HUES6 (cell line): Measurements from ENCODE around the gene ZNF674.
"Not testable (repeated sequence)": the region's sequence is repeated elsewhere in the genome, so short reads cannot be mapped to it uniquely, and the experiment has no call there.

ENCODE experiments used
- H3K27ac ChIP-seq: 2 replicates; pipeline ENCODE4 v1.7.0; 2013; ENCODE audit warnings: low read depth, mild to moderate bottlenecking, low read length, inconsistent platforms
- H3K27me3 ChIP-seq: 2 replicates; pipeline ENCODE4 v1.6.1; 2013; ENCODE audit warnings: low read length; ENCODE audit not compliant: control insufficient read depth, insufficient read depth
- H3K36me3 ChIP-seq: 2 replicates; pipeline ENCODE4 v1.6.1; 2013; ENCODE audit warnings: low read length; ENCODE audit not compliant: control insufficient read depth, insufficient read depth
- H3K4me1 ChIP-seq: 2 replicates; pipeline ENCODE4 v1.6.1; 2013; ENCODE audit warnings: low read length; ENCODE audit not compliant: control insufficient read depth, insufficient read depth
- H3K4me3 ChIP-seq: 2 replicates; pipeline ENCODE4 v1.5.1; 2013; ENCODE audit warnings: low read depth, low read length
- H3K9ac ChIP-seq: one replicate; pipeline ENCODE4 v1.6.1; 2013; ENCODE audit warnings: mild to moderate bottlenecking, low read length
- H3K9me3 ChIP-seq: 2 replicates; pipeline ENCODE4 v1.6.1; 2013; ENCODE audit warnings: low read depth, low read length; ENCODE audit not compliant: control insufficient read depth, insufficient read depth

Gene ZNF674

GRCh38 chrX:46531442-46531841 is 13.8 kb downstream of the ZNF674 start:
- Histone ChIP-seq H3K27ac (no peak overlapping the region), H3K27me3 (no peaks in the 10 kb centered on the region), H3K4me1 (no peaks in the 10 kb centered on the region), H3K9ac (no peak overlapping the region), H3K4me3 (no peak overlapping the region), H3K36me3 (peaks cover 6% of the 10 kb centered on the region; the same call in 1 of the 2 replicates), H3K9me3 (no peaks in the 10 kb centered on the region)

GRCh38 chrX:46530404-46530908 is 14.8 kb downstream of the ZNF674 start:
- not testable (repeated sequence) for H3K9ac ChIP-seq

GRCh38 chrX:46529740-46530403 is 15.3 kb downstream of the ZNF674 start:
- H3K27ac ChIP-seq, H3K4me1 ChIP-seq, H3K9me3 ChIP-seq, H3K27me3 ChIP-seq, H3K4me3 ChIP-seq, H3K9ac ChIP-seq, H3K36me3 ChIP-seq: not testable (repeated sequence)

More at GRCh38 chrX:46530404-46530908, 14.8 kb downstream of the ZNF674 start:
- H3K4me1 ChIP-seq, H3K27me3 ChIP-seq, H3K9me3 ChIP-seq, H3K27ac ChIP-seq, H3K4me3 ChIP-seq, H3K36me3 ChIP-seq: not testable (repeated sequence)

GRCh38 chrX:46528640-46529039 is 16.6 kb downstream of the ZNF674 start:
- H3K4me1 ChIP-seq, H3K9ac ChIP-seq, H3K4me3 ChIP-seq, H3K27ac ChIP-seq, H3K27me3 ChIP-seq, H3K9me3 ChIP-seq, H3K36me3 ChIP-seq: not testable (repeated sequence)

GRCh38 chrX:46506076-46506475 is 39.1 kb downstream of the ZNF674 start:
- H3K4me1 ChIP-seq: no peaks in the 10 kb centered on the region
- H3K27me3 ChIP-seq: no peaks in the 10 kb centered on the region
- no peak overlapping the region for H3K4me3 ChIP-seq
- H3K9me3 ChIP-seq: peaks cover 33% of the 10 kb centered on the region
- H3K36me3 ChIP-seq: peaks cover 32% of the 10 kb centered on the region
- H3K9ac ChIP-seq: no peak overlapping the region
- H3K27ac ChIP-seq: no peak overlapping the region

GRCh38 chrX:46502848-46503247 is 42.4 kb downstream of the ZNF674 start:
- H3K4me3 ChIP-seq: no peak overlapping the region
- H3K9ac ChIP-seq: no peak overlapping the region
- peaks cover 40% of the 10 kb centered on the region for H3K36me3 ChIP-seq
- H3K9me3 ChIP-seq: peaks cover 54% of the 10 kb centered on the region
- H3K27ac ChIP-seq: no peak overlapping the region
- H3K4me1 ChIP-seq: no peaks in the 10 kb centered on the region
- H3K27me3 ChIP-seq: no peaks in the 10 kb centered on the region

GRCh38 chrX:46500054-46500453 is 45.2 kb downstream of the ZNF674 start:
- Histone ChIP-seq H3K9ac (no peak overlapping the region), H3K4me3 (no peak overlapping the region), H3K36me3 (peaks cover 28% of the 10 kb centered on the region), H3K9me3 (peaks cover 62% of the 10 kb centered on the region), H3K27me3 (no peaks in the 10 kb centered on the region), H3K27ac (no peak overlapping the region), H3K4me1 (no peaks in the 10 kb centered on the region)

GRCh38 chrX:46488712-46489111 is 56.5 kb downstream of the ZNF674 start:
- Histone ChIP-seq H3K4me3 (peak overlapping the region; percentile 24), H3K36me3 (no peaks in the 10 kb centered on the region; the same call in 1 of the 2 replicates), H3K9me3 (peaks cover 46% of the 10 kb centered on the region), H3K27me3 (no peaks in the 10 kb centered on the region), H3K9ac (peak overlapping the region; percentile 17), H3K4me1 (peaks cover 4% of the 10 kb centered on the region), H3K27ac (no peak overlapping the region)

GRCh38 chrX:46485897-46486296 is 59.3 kb downstream of the ZNF674 start:
- Histone ChIP-seq H3K9ac (no peak overlapping the region), H3K4me3 (peak overlapping the region; percentile 20; the same call in 1 of the 2 replicates), H3K9me3 (peaks cover 31% of the 10 kb centered on the region), H3K27ac (no peak overlapping the region), H3K36me3 (no peaks in the 10 kb centered on the region; the same call in 1 of the 2 replicates), H3K27me3 (no peaks in the 10 kb centered on the region), H3K4me1 (peaks cover 4% of the 10 kb centered on the region)

- not testable (repeated sequence) for H3K9ac ChIP-seq, H3K4me1 ChIP-seq, H3K36me3 ChIP-seq, H3K4me3 ChIP-seq, H3K27me3 ChIP-seq, H3K27ac ChIP-seq
- H3K9me3 ChIP-seq: peaks cover 23% of the 10 kb centered on the region
Measured at GRCh38 chrX:46478634-46479033, 66.6 kb downstream of the ZNF674 start.

GRCh38 chrX:46477435-46477834 is 67.8 kb downstream of the ZNF674 start:
- Histone ChIP-seq H3K9me3 (peaks cover 23% of the 10 kb centered on the region), H3K27ac (no peak overlapping the region), H3K9ac (no peak overlapping the region), H3K4me3 (no peak overlapping the region), H3K27me3 (no peaks in the 10 kb centered on the region), H3K36me3 (peaks cover 11% of the 10 kb centered on the region; the same call in 1 of the 2 replicates), H3K4me1 (no peaks in the 10 kb centered on the region)
